ENCODE results near the gene SMG5. TPM values are rescaled to one million over a fixed set of nuclear protein-coding genes. Genes with fewer than 3 reads are reported as not detected.

The SMG5 gene
- total RNA-seq, 1 donor from 2014 or later: 43.3 TPM

- DNase-seq (ENCODE audit: low spot score): no peak
These were observed 68.4 kb downstream of the SMG5 start for GRCh38 chr1:156214024-156214748.

- DNase-seq (ENCODE audit: low spot score): no peak
These were observed 69.0 kb downstream of the SMG5 start for GRCh38 chr1:156213644-156213966.

GRCh38 chr1:156212833-156213643 is 69.6 kb downstream of the SMG5 start, which contains the start of gene PMF1:
Gene PMF1, plus strand, starts transcription at chr1:156213007. Its CDS starts 9 bp downstream, at chr1:156213016.
- peak; percentile 99 for DNase-seq (ENCODE audit: low spot score)

GRCh38 chr1:156212130-156212529 is 70.5 kb downstream of the SMG5 start:
- DNase-seq (ENCODE audit: low spot score): no peak

- DNase-seq (ENCODE audit: low spot score): no peak
These were observed 71.4 kb downstream of the SMG5 start for GRCh38 chr1:156211243-156211642.

GRCh38 chr1:156204686-156205085 is 77.9 kb downstream of the SMG5 start:
- DNase-seq (ENCODE audit: low spot score): no peak

- DNase-seq (ENCODE audit: low spot score): peak; percentile 79
These were observed 79.3 kb downstream of the SMG5 start for GRCh38 chr1:156203331-156203730.

- no peak for DNase-seq (ENCODE audit: low spot score)
These were observed 82.6 kb downstream of the SMG5 start for GRCh38 chr1:156200044-156200443.

Other genes with a start within 250 kb of the SMG5 start
- 5.3 TPM for gene UBQLN4, start 229.0 kb downstream of the SMG5 start, total RNA-seq (ENCODE audit: insufficient read depth, low replicate concordance)
- gene LAMTOR2, start 228.0 kb downstream of the SMG5 start, total RNA-seq (ENCODE audit: insufficient read depth, low replicate concordance): 17.6 TPM
- gene RAB25, start 221.7 kb downstream of the SMG5 start, total RNA-seq (ENCODE audit: insufficient read depth, low replicate concordance): 2.2 TPM
- gene MEX3A, start 200.4 kb downstream of the SMG5 start, total RNA-seq (ENCODE audit: insufficient read depth, low replicate concordance): 4.6 TPM
- 422 TPM for gene LMNA, start 168.1 kb downstream of the SMG5 start, total RNA-seq (ENCODE audit: insufficient read depth, low replicate concordance)
- gene SEMA4A, start 129.2 kb downstream of the SMG5 start, total RNA-seq (ENCODE audit: insufficient read depth, low replicate concordance): 11.8 TPM
- gene SLC25A44, start 88.7 kb downstream of the SMG5 start, total RNA-seq (ENCODE audit: insufficient read depth, low replicate concordance): 3.9 TPM
- 19.3 TPM for gene PMF1, start 69.8 kb downstream of the SMG5 start, total RNA-seq (ENCODE audit: insufficient read depth, low replicate concordance)
- not detected for gene BGLAP, start 40.6 kb downstream of the SMG5 start, total RNA-seq (ENCODE audit: insufficient read depth, low replicate concordance)
- gene PAQR6, start 34.8 kb downstream of the SMG5 start, total RNA-seq (ENCODE audit: insufficient read depth, low replicate concordance): not detected
- 3.4 TPM for gene TMEM79, start 1.5 kb upstream of the SMG5 start, total RNA-seq (ENCODE audit: insufficient read depth, low replicate concordance)
- gene GLMP, start 12.9 kb upstream of the SMG5 start, total RNA-seq (ENCODE audit: insufficient read depth, low replicate concordance): 20.7 TPM
- gene VHLL, start 16.5 kb upstream of the SMG5 start, total RNA-seq (ENCODE audit: insufficient read depth, low replicate concordance): 6.0 TPM
- 240 TPM for gene CCT3, start 55.5 kb upstream of the SMG5 start, total RNA-seq (ENCODE audit: insufficient read depth, low replicate concordance)
- not detected for gene TSACC, start 55.7 kb upstream of the SMG5 start, total RNA-seq (ENCODE audit: insufficient read depth, low replicate concordance)
- not detected for gene RHBG, start 86.4 kb upstream of the SMG5 start, total RNA-seq (ENCODE audit: insufficient read depth, low replicate concordance)
- 5.5 TPM for gene MEF2D, start 217.9 kb upstream of the SMG5 start, total RNA-seq (ENCODE audit: insufficient read depth, low replicate concordance)

Data from umbilical cord (tissue), 2 donors.